GM12878 (cell line): ENCODE measurements around the gene RIT1. TPM values are rescaled to one million over a fixed set of nuclear protein-coding genes. Genes with fewer than 3 reads are reported as not detected.

Source experiments
- ATF7 ChIP-seq: fragments of 450-650 bp; IDR thresholded peaks from 2 replicates; pipeline ENCODE4 v1.6.1; 2016; ENCODE audit warnings: low read depth, mild to moderate bottlenecking
- BACH1 ChIP-seq: fragments of 450-650 bp; IDR thresholded peaks from 2 replicates; pipeline ENCODE4 v1.6.1; 2017; ENCODE audit warnings: mild to moderate bottlenecking, borderline replicate concordance
- BCLAF1 ChIP-seq: fragments of 450-650 bp; IDR thresholded peaks from 2 replicates; pipeline ENCODE4 v1.6.1; 2017; ENCODE audit warnings: antibody characterized with exemption, mild to moderate bottlenecking, moderate library complexity
- CEBPB ChIP-seq, 2 experiments: fragments of 150-350 bp in 1 of 2; IDR thresholded peaks; 2 replicates each; pipeline ENCODE4 v1.6.1; 2012 to 2014; ENCODE audit warnings: low read depth in 2 of 2, low read length in 2 of 2, borderline replicate concordance in 1 of 2, inconsistent platforms in 1 of 2
- FOXM1 ChIP-seq: IDR thresholded peaks from 2 replicates; pipeline ENCODE4 v1.6.1; 2012; ENCODE audit warnings: low read depth, mild to moderate bottlenecking, inconsistent platforms, low read length, moderate library complexity
- HDAC2 ChIP-seq: fragments of 200-600 bp; sonication (generic); IDR thresholded peaks from 2 replicates; pipeline ENCODE4 v1.6.1; 2017
- MYC ChIP-seq: IDR thresholded peaks from 2 replicates; pipeline ENCODE4 v1.6.1; 2011; ENCODE audit warnings: mild to moderate bottlenecking, low read length, moderate library complexity, inconsistent platforms; ENCODE audit not compliant: insufficient read depth, insufficient replicate concordance, insufficient read length, severe bottlenecking
- PBX3 ChIP-seq: IDR thresholded peaks from 2 replicates; pipeline ENCODE4 v1.6.1; 2011; ENCODE audit warnings: mild to moderate bottlenecking, low read depth, low read length, moderate library complexity; ENCODE audit not compliant: insufficient replicate concordance
- RCOR1 ChIP-seq: conservative IDR thresholded peaks from 2 replicates; pipeline ENCODE4 v1.6.1; 2012; ENCODE audit warnings: low read depth, low read length, improper control_type of control experiment
- SMARCA5 ChIP-seq: fragments of 450-650 bp; IDR thresholded peaks from 2 replicates; pipeline ENCODE4 v1.6.1; 2017; ENCODE audit warnings: mild to moderate bottlenecking
- SP1 ChIP-seq: IDR thresholded peaks from one replicate; pipeline ENCODE4 v1.6.1; 2011; ENCODE audit warnings: low read depth, low read length
- SPI1 ChIP-seq: IDR thresholded peaks from 2 replicates; pipeline ENCODE4 v1.6.1; 2011; ENCODE audit warnings: low read depth, mild to moderate bottlenecking, low read length, moderate library complexity, borderline replicate concordance; ENCODE audit not compliant: insufficient read depth
- SREBF1 ChIP-seq: IDR thresholded peaks from 2 replicates; pipeline ENCODE4 v1.6.1; 2012; ENCODE audit warnings: mild to moderate bottlenecking, low read length
- SRF ChIP-seq, 2 experiments: IDR thresholded peaks; 2 replicates each; pipeline ENCODE4 v1.6.1; 2011; ENCODE audit warnings: low read depth in 2 of 2, low read length in 2 of 2, mild to moderate bottlenecking in 1 of 2, moderate library complexity in 1 of 2
- TCF3 ChIP-seq: IDR thresholded peaks from 2 replicates; pipeline ENCODE4 v1.6.1; 2012; ENCODE audit warnings: low read depth, mild to moderate bottlenecking, low read length, borderline replicate concordance; ENCODE audit not compliant: insufficient read depth
- USF2 ChIP-seq: IDR thresholded peaks from 2 replicates; pipeline ENCODE4 v1.6.1; 2011; ENCODE audit warnings: low read depth, low read length, improper control_type of control experiment, borderline replicate concordance
- polyA plus RNA-seq, 11 experiments: library from polyadenylated mRNA; depleted of rRNA in 4 of 11; unstranded in 6 of 11; stranded (reverse) in 5 of 11; fragments of >200 nt; fragmentation: Nextera tagmentation in 4 of 11; fragmentation: Illumina TruSeq in 1 of 11; extraction: Ambion mirVana in 4 of 11; extraction: Trizol in 1 of 11; gene quantifications; 1 replicate in 1 of 11; 2 replicates in 10 of 11; pipeline versions ENCODE4 v1.2.1 to v1.2.3, GENCODE V29; 2011 to 2016; ENCODE audit warnings: inconsistent platforms in 2 of 11, missing spikeins in 2 of 11, low read depth in 1 of 11
- total RNA-seq, 4 experiments: library from RNA; depleted of rRNA in 3 of 4; stranded (reverse); fragments of >200 nt in 3 of 4; fragmentation: Illumina TruSeq in 1 of 4; extraction: Trizol in 1 of 4; gene quantifications; 2 replicates each; pipeline versions ENCODE4 v1.2.1 to v1.2.3, GENCODE V29; 2013 to 2021
- TF ChIP-seq, protein P1 (sequence below): fragments of 450-650 bp; formaldehyde crosslinking; IDR thresholded peaks from 2 replicates; pipeline ENCODE4 v1.4.0; 2020; ENCODE audit warnings: mild to moderate bottlenecking, moderate library complexity
- TF ChIP-seq, protein P2 (sequence below): IDR thresholded peaks from 2 replicates; pipeline ENCODE4 v1.6.1; 2012; ENCODE audit warnings: low read depth, low read length, improper control_type of control experiment

Gene RIT1
- total and polyA plus RNA-seq, 10 of the 15 experiments (the other 5 are each of a cell fraction or from before 2014, with no cell fraction given), result 6.8 to 61.5 (median 13.7) TPM

DNA sequence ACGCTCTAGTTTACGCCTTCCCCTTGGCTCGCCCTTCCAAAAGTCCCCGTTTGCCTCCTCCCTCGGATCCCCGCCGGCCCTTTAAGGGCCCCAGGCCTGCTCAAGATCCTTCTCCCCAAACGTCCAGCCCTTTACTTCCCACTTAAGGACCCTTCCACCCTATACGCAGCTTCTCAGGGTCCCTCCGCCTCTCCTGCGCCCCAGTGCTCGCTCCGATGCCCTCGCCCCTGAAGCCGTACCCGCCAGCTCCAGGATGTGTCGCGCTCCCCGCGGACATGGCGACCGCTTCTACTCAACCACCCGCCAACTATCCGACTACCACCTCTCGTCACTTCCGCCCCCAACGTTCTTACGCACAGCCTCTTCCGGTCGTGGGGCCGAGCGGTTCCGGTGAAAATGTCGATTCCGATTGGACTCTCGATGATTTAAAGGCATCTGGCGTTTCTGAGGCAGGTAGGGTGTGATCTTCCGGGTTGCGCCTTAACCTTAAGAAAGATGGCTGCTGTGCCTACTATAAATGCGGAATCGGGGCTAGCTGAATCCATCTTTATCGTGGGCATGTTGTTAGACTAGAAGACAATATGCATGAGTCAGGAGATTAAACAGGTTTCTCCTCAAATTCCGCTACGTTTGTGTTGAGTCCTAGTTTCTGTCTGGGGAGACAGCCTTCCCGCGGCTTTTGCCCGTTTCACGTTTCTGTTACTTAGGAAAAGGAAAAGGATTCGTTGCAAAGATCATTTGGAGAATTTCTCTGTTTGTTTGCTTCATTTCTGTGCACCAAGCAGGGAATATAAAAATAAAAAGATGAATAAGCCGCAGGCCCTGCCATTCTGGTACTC lies 23.2 kb upstream of the RIT1 start, which contains the start of gene KHDC4 (continued):
- TF ChIP-seq BACH1, result peak; percentile 78
- TF ChIP-seq ATF7, result peak; percentile 76
- peak; percentile 59; the same call in 1 of the 2 replicates for TF ChIP-seq SPI1
- no peak for TF ChIP-seq BCLAF1
- TF ChIP-seq TCF3, result peak; percentile 74; the same call in 1 of the 2 replicates
- TF ChIP-seq SRF (IDR thresholded peaks at IDR 0.05; ENCODE audit: low read depth in 2 of 2, low read length in 2 of 2), result 0 out of 4 replicates have a peak, but pooled peaks of 1 of the 2 experiments have one; percentile 36
- TF ChIP-seq MYC, result no peak
- TF ChIP-seq RCOR1, result no peak
- no peak for TF ChIP-seq CEBPB (IDR thresholded peaks at IDR 0.05; ENCODE audit: borderline replicate concordance in 1 of 2, low read depth in 2 of 2, low read length in 2 of 2)
- TF ChIP-seq USF2, result no peak
- TF ChIP-seq, protein P1, sequence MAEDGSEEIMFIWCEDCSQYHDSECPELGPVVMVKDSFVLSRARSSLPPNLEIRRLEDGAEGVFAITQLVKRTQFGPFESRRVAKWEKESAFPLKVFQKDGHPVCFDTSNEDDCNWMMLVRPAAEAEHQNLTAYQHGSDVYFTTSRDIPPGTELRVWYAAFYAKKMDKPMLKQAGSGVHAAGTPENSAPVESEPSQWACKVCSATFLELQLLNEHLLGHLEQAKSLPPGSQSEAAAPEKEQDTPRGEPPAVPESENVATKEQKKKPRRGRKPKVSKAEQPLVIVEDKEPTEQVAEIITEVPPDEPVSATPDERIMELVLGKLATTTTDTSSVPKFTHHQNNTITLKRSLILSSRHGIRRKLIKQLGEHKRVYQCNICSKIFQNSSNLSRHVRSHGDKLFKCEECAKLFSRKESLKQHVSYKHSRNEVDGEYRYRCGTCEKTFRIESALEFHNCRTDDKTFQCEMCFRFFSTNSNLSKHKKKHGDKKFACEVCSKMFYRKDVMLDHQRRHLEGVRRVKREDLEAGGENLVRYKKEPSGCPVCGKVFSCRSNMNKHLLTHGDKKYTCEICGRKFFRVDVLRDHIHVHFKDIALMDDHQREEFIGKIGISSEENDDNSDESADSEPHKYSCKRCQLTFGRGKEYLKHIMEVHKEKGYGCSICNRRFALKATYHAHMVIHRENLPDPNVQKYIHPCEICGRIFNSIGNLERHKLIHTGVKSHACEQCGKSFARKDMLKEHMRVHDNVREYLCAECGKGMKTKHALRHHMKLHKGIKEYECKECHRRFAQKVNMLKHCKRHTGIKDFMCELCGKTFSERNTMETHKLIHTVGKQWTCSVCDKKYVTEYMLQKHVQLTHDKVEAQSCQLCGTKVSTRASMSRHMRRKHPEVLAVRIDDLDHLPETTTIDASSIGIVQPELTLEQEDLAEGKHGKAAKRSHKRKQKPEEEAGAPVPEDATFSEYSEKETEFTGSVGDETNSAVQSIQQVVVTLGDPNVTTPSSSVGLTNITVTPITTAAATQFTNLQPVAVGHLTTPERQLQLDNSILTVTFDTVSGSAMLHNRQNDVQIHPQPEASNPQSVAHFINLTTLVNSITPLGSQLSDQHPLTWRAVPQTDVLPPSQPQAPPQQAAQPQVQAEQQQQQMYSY (CRISPR knock-in tag), result no peak
- TF ChIP-seq FOXM1, result 0 out of 2 replicates have a peak, but pooled peaks have one; percentile 12
- TF ChIP-seq HDAC2, result no peak
- TF ChIP-seq SP1, result peak; percentile 56
- TF ChIP-seq SREBF1, result peak; percentile 64
- peak; percentile 76 for TF ChIP-seq PBX3
- peak; percentile 77; the same call in 1 of the 2 replicates for TF ChIP-seq SMARCA5
- TF ChIP-seq, protein P2, sequence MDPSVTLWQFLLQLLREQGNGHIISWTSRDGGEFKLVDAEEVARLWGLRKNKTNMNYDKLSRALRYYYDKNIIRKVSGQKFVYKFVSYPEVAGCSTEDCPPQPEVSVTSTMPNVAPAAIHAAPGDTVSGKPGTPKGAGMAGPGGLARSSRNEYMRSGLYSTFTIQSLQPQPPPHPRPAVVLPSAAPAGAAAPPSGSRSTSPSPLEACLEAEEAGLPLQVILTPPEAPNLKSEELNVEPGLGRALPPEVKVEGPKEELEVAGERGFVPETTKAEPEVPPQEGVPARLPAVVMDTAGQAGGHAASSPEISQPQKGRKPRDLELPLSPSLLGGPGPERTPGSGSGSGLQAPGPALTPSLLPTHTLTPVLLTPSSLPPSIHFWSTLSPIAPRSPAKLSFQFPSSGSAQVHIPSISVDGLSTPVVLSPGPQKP, result peak; percentile 76
